DMS 273 treated with DMSO at 0.1 percent for 48 hours (cell line): ENCODE measurements around the gene DBN1.
"Not testable (repeated sequence)": the region's sequence is repeated elsewhere in the genome, so short reads cannot be mapped to it uniquely, and the experiment has no call there.

Experiments used
- DNase-seq: peaks from one replicate; lab custom pipeline; 2025; lab: John Stamatoyannopoulos, UW

The DBN1 gene

DNA sequence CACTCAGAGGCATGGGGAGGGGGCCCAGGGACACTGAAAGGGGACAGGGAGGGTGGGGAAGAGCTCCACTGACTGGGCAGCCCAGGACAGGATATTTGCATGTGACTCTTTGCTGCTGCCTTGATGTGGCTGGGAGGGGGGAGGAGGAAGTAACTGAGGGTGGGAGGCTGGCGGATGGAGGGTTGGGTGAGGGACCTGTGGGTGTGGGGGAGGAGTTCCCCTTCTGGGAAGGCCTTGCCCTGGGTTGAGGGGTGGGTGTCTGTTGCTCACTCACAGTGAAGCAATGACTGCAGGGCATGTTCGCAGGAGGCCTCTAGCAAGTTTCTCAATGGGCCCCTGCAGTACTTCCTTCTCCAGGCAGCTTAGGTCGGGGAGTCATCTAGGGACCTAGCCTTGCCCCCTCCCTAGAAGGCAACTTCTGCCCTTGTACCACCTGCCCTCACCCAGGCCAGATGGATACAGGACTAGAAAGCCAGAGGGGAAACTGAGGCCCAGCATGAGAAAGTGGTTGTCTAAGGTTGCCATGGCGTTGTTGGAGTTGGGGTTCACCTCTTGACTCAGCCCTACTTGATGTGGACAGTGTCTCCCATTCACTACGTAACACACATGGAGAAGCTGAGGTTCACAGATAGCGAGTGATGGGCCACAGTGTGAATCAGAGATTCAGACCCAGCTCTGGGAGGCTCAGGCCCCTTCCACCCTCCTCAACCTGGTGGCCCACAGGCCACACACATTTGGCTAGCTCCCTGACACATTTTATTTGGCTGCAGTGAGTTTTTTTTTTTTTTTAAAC lies 44.0 kb downstream of the DBN1 start:
- DNase-seq = no peak

DNA sequence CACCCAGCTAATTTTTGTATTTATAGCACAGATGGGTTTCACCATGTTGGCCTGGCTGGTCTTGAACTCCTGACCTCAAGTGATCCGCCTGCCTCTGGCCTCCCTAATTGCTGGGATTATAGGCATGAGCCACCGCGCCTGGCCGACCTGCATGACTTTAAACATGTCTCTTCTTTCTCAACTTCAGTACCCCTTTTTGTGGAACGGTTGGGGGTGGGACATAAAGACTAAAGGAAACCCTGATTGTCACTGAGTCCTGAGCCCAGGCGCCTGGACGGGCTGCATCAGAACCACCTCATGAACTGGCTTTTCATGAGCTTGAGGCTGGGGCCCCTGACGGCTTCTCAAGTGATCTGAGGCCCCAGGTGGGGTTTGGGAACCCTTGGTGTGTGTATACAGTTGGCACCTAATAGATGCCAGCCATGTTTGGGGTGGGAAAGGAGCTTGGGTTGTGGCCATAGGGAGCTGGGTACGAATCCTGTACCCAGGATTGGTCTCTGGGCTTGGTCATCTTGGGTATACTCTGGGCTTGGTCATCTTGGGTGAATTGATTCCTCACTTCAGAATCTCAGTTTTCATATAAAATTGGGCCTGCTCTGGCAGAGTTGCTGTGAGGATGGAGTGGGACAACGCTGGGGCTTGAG lies 44.7 kb downstream of the DBN1 start:
- no peak for DNase-seq

DNA sequence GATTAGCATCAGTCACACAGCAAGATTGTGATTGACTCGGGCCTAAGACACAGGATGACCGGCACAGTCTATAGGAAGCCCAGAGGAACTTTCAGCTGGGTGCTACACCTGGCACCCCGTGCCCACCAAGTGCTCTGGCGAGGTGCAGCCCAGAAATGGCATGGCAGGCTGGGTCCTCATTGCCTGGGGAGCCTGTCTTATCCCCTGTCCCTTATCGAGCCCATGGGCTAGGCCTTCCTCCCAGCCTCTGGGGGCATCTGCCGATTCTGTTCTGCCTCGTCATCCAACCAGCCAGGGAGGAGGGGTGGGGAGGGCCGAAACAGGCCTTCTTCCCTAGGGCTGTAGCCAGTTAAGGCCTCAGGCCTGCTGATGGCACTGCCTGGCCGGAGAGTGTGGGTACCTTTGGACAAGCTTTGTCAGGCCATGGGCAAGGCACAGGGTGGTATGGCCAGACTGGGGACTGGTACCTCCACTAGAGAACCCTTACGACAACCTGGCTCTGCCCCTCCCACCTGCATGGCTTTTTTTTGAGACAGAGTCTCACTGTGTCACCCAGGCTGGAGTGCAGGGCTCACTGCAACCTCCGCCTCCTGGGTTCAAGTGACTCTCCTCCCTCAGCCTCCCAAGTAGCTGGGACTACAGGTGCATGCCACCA lies 45.4 kb downstream of the DBN1 start:
- no peak for DNase-seq

DNA sequence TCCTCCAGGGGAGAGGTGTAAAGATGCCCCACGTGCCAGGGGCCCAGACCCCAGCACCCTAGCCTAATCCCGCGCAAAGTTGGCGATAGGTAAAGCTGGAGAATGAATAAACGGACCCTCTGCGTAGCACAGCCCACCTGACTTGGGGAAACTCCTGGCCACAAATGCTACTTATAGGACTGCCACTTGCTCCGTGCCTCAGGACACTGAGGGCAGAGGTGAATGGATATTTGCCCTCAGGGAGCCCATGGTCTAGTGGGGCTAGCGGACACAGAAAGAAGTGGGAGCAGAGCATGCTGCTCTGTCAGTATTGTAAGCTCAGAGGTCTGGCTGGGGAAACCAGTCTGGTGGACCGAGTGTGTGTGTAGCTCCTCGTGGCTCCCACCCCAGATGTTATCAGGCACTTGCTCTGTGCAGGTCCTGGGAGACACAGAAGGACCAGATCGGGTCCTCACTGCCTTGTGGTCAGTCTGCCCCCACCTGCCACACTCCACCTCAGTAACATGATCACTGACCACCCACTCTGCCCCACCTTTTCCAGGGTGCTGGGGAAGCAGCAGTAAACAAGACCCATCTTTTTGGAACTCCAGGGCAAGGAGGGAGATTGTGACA lies 46.1 kb downstream of the DBN1 start:
- DNase-seq = no peak

DNA sequence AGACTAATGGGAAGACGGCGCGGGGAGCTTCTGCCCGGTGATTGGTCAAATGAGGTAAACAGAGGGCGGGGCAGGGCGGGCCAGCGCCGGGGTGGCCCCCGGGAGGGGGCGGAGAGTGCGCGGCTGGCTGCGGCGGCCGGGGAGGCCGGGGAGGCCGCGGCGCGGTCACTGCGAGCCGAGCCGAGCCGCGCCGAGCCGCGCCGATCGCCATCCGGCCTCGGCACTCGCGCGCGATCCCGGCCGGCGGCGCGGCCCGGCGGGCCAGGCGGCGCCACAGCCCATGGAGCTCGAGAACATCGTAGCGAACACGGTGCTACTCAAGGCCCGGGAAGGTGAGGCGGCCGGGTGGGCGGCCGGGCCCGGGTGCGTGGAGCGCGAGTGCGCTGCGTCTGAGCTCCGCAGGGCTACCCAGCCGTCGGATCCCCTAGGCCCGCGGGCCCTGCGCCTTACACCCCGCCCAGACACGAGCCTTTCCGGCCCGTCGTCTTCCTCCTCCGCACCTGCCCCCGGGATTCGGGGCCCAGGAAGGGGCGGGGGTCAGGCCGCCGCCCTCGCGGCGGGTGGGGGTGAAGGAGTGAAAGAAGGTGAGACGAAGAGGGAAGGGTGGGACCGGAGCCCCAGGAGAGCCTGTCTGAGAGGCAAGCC lies 46.7 kb downstream of the DBN1 start, which contains the start of gene GRK6:
GRK6 (plus strand) TSS at position 111 of the 645 bp plus-strand sequence; CDS start at position 281, 170 bp downstream.
- DNase-seq = no peak

DNA sequence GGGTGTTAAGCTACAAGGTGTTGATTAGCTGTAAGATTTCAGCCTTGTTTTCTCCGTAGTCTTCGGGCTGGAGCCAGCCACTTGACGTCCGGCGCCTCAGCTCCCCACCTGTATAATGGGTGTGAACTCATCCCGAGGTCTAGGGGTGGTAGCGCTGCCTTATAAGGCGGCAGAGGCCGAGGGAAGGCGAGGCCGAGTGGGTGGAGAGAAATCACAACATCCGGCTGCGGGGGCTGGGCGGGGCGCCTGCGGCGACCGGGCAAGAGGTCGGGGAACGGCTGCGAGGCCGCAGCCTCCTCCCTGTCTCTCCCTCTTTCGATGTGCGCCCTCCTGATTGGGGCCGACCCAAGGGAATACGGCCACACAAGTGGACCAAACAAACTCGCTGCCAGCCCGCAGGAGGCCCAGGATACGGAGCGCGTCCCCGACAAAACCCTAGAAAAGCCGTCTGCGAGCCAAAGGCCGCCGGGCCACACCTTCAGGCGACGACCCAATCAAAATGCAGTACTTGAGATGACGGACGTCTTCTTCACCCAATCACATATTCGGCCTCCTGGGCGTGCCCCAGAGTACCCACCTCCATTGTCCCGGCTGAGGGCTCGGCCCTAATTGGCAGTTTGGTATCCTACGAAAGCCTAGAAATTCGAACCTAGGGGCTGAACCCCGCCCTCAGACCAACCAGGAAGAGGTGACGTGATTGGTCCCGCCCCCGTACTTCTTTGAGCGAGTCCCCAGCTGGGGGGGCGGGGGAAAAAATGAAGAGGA lies 47.5 kb downstream of the DBN1 start:
- peak; percentile 100 for DNase-seq

DNA sequence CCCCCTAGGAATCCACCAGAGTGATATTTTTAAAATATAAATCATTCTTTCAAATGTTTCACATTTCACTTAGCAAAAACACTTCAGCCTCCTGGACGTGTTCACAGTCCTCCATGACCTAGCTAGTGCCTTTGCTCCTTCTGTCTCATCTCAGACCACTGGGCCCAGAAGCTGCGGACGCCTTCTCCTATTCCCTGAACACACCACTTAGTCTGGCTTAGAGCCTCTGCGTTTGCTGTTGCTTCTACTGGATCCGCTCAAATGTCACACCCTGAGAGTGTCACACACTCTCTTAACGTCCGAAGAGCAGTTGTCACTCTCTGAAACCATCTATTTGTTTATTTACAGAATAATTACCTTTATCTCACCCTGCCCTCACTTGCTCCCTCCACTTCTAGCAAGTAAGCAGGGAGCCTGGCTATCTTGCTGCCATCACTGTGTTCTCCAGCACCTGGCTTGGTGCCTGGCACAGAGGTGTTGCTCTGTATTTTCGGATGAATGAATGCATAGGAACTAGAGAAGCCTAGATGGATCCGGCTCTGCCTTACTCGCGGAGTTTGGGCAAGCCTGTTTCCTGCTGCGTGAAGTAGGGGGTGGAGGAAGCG lies 48.1 kb downstream of the DBN1 start:
- no peak for DNase-seq

DNA sequence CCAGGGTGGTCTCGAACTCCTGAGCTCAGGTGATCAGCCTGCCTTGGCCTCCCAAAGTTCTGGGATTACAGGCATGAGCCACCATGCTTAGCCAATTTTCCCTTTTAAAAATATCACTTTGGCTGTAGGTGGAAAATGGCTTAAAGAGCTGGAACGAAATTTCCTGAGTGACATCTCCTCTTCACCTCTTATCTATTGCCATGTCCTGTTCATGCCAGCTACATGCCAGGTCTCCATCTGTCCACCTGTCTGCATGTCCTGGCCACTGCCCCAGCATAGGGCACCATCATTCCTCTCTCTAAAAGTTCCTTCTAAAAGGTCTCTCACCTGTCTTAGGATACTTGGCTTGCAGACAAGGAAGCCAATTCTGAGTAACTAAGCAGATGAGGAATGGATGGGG lies 49.8 kb downstream of the DBN1 start:
- no peak for DNase-seq

DNA sequence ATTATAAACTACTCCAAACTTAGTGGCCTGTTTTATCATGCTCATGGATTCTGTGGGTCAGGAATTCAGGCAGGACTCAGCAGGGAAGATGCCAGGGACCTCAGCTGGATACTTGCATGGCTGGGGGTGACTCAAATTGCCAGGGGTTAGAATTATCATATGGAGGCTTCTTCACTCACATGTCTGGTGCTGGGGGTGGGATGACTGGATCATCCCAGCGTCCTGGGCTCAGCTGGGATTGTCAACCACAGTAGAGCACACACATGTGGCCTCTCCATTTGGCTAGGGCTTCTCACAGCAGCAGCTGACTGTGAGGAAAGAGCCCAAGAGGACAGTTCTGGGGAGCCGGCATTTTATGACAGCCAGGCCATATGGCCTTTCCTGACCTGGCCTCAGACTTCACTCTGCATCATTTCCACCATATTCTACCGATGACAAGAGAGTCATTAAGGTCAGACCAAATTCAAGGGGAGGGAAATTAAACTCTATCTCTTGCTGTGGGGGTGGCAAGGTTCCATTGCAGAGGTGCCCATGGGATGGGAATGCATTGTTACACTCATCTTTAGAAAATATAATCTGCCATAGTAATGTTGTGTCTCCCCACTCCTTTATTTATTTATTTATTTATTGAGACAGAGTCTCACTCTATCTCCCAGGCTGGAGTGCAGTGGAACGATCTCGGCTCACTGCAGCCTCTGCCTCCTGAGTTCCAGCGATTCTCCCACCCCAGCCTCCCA lies 52.2 kb downstream of the DBN1 start:
- DNase-seq = no peak

DNA sequence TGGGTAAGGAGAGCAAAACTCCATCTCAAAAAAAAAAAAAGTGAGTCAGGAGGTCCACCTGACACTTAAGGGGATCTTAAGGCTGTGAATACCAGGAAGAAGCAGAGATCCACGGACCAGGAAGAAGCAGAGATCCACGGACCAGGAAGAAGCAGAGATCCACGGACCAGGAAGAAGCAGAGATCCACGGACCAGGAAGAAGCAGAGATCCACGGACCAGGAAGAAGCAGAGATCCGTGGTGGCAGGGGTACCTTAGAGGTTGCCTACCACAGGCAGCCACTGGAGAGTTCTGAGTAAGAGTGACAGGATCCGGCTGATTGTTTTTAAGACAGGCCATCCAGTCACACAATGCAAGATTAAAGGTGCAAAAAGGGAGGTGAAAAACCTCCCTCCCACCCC lies 53.0 kb downstream of the DBN1 start:
- DNase-seq = not testable (repeated sequence)

DNA sequence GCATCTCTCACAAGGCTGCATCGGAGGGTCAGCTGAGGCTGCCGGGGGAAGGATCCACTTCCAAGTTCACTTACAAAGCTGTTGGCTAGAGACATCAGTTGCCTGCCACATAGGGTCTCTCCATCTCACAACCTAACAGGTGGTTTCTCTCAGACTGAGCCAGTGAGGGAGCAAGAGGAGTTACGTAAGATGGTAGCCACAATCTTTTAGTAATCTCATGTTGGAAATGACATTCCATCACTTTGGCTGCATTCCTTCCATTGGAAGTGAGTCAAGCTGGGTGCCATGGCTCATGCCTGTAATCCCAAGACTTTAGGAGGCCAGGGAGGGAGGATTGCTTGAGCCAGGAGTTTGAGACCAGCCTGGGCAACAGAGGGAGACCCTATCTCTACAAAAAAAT lies 54.4 kb downstream of the DBN1 start:
- no peak for DNase-seq

DNA sequence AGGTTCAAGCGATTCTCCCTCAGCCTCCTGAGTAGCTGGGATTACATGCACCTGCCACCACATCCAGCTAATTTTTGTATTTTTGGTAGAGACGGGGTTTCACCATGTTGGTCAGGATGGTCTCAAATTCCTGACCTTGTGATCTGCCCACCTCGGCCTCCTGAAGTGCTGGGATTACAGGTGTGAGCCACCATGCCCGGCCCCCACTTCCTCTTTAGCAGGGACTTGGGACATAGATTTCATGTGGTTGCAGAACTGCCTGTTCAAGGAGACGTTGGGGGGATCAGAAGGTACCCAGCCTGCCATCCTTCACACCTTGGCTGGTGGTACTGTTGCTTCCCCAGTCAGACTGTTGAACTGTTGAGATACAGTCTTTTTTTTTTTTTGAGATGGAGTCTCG lies 56.4 kb downstream of the DBN1 start:
- not testable (repeated sequence) for DNase-seq

DNA sequence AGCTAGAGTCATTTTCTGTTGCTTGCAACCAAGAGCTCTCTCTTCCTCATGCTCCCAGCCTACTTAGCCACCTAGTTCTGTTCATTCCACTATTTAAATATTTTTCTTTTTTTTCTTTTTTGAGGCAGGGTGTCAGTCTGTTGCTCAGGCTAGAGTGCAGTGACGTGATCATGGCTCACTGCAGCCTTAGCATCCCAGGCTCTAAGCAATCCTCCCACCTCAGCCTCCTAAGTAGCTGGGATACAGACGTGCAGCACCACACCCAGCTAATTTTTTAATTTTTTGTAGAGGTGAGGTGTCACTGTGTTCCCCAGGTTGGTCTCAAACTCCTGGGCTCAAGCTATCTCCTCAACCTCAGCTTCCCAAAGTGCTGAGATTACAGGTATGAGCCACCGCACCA lies 59.0 kb downstream of the DBN1 start:
- DNase-seq = no peak

DNA sequence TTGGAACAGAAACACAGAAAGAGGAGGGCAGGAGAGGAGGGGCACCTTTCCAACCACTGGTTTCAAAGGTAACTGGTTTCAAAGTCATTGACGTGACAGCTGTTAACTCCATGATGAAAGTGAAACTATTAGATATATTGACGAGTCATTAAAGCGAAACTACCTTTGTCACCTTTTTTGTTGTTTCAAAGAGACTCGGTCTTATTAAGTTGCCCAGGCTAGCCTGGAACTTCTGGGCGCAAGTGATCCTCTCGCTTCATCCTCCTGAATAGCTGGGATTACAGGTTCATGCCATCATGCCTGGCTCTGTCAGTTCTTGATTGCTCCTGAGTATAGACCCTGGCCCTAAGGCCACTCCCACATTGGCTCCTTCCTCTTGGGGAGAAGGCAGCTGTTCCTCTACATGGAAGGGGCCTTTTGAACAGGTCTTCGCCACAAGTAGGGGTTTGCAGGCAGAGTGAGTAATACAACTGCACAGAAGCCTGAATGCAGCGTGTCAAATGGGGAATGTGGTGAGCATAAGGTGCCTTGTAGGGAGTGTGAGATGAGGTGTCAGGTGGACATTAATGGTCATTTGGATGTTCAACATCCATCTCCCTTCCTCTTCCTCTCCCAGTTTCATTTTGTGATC lies 60.7 kb downstream of the DBN1 start:
- no peak for DNase-seq

DNA sequence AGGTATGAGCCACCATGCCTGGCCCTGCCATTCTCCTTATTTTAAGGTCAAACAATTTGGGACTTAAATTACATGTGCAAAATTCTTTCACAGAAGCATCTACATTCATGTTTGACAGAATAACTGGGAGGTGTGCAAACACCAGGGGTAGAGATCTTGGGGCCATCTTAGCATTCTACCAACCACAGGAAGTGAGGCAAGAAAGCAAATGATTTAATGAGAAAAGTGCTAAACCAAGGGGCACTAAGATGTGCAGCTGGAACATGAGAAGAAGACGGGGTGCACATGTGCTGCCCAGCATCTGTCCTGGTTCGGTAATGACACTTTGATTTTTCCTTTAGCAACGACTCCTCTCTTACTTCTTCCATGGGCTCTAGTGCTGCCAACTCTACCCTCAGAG lies 62.9 kb downstream of the DBN1 start:
- DNase-seq = no peak

DNA sequence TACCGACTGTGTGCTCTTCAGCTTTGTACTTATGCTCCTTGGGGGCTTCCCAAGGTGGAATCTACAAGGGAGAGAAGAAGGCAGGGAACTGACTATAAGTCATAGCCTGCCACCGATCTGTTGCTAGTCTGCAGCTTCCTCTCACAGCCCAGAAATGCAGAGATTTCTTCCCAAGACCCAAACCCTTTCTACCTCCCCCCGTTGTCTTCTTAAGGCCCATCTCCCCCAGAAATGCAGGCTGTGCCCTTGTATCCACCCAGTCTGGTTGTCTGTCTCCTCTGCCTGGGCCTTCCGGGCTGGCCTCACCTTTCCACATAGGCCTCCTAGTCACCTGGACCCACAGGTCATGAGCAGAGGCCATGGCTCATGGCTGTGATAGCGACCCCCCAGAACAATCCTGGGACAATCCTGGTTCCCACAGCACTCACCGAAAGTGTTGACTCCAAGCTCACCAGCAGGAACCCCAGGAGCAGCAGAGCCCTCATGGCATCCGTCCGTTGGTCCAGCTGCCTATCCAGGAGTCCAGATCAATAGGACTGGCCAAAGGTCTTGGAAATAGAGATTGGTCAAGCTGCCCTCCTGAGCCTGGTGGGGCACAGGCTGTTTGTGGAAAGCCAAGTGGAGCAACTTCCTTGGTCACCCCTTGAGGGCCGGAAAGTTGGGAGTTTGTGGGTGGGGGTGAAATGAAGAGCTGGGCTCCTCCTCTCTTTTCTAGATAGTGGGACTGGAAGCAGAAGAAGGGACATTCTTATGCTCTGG lies 64.2 kb downstream of the DBN1 start, which contains the start of gene F12:
F12 (minus strand) TSS at position 522 of the 759 bp plus-strand sequence; CDS start at position 485, 37 bp downstream.
- DNase-seq = no peak
